ENCODE measurements around the gene TMEM107. TPM values are rescaled to one million over a fixed set of nuclear protein-coding genes. Genes with fewer than 3 reads are reported as not detected.
"Not testable (repeated sequence)": the region's sequence is repeated elsewhere in the genome, so short reads cannot be mapped to it uniquely, and the experiment has no call there.

The TMEM107 gene
- total RNA-seq, 4 donors from 2014 or later: 13.7 to 21.4 (median 19.4) TPM

DNA sequence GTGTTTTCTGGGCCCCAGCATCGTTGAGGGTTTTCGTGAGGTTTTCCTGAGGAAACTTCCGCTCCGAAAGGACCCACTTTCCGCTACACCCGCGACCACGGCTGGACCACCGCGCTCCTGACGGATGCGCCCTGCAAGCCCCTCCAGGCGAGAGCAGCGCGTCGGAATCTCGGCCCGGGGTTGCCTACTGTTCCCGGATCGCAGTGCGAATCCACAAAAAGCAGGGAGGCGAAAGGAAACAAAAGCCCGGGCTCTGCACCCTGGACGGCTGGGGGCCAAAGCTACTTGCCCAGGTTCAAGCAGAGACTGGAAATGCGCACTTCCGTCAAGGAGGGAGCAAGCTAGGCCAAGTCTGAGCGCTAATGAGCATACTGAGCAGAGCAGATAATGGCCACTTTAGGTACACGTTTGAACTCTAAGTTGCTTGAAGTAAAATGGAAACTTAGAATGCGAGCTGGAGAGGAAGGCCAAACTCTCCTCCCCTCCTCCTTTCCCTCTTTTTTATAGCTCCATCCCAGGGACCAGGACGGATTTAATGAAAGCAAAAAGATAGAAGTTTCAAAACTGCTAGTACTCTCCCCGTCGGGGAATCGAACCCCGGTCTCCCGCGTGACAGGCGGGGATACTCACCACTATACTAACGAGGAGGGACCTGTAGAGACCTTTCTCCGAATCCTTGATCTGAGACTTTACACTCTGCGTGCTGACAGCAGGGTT is 45.6 kb upstream of the TMEM107 start:
- TF ChIP-seq POLR2A (IDR thresholded peaks at IDR 0.05): peak in 1 of 2 donors; percentile 8
- peak in 1 of 3 donors; percentile 42 for TF ChIP-seq POLR2AphosphoS5 (IDR thresholded peaks at IDR 0.05)
- TF ChIP-seq, protein P1, sequence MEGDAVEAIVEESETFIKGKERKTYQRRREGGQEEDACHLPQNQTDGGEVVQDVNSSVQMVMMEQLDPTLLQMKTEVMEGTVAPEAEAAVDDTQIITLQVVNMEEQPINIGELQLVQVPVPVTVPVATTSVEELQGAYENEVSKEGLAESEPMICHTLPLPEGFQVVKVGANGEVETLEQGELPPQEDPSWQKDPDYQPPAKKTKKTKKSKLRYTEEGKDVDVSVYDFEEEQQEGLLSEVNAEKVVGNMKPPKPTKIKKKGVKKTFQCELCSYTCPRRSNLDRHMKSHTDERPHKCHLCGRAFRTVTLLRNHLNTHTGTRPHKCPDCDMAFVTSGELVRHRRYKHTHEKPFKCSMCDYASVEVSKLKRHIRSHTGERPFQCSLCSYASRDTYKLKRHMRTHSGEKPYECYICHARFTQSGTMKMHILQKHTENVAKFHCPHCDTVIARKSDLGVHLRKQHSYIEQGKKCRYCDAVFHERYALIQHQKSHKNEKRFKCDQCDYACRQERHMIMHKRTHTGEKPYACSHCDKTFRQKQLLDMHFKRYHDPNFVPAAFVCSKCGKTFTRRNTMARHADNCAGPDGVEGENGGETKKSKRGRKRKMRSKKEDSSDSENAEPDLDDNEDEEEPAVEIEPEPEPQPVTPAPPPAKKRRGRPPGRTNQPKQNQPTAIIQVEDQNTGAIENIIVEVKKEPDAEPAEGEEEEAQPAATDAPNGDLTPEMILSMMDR (IDR thresholded peaks at IDR 0.05): no peak
- 0% methylated on average over 23 of the region's 40 CpGs for WGBS

DNA sequence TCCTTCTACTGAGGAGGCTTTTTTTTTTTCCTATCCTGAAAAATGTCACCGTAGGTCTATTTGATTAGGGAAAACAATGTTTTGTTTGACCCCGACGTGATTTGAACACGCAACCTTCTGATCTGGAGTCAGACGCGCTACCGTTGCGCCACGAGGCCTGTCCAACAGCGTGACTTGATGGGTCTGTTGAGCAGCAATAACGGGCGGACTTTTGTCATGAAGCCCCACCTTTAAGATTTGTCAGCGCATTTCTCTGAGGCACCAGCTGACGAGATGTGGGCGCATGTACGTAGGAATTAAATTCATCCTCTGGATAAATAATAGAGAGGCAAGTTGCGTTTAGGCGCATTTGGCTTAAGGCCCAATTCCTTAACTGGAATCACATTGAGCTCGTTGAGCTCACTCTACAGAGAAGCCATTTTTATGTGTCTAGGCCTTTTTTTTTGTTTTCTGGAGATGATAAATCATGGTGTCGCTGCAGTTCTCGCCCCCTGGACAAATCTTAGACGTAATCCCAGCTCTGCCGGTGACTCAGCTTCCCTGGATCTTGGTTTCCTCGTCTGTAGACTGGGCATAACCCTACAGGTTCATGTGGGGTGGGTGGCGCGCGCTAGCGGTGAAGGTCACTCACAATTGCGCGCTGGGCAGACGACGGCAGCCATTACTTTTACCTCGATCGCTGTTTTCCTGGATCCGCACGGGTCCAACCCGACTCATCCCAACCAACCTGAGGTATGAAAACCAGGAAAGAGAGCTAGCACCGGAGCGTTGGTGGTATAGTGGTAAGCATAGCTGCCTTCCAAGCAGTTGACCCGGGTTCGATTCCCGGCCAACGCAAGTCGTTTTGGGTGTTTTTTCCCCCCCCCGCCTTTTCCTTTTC is 44.8 kb upstream of the TMEM107 start:
- under 1% methylated on average over 45 of the region's 45 CpGs for WGBS
- peaks cover 23% of the 10 kb centered on the region for H3K4me1 ChIP-seq
- TF ChIP-seq EP300 (IDR thresholded peaks at IDR 0.05): no peak
- TF ChIP-seq POLR2AphosphoS5 (IDR thresholded peaks at IDR 0.05): peak in 2 of 3 donors; percentile 61 to 71
- H3K27me3 ChIP-seq: no peaks in the 10 kb centered on the region
- H3K9me3 ChIP-seq: no peaks in the 10 kb centered on the region
- peak overlapping the region; percentile 90 for H3K27ac ChIP-seq
- H3K4me3 ChIP-seq: peak overlapping the region; percentile 59
- no peaks in the 10 kb centered on the region for H3K36me3 ChIP-seq
- peak; percentile 92 to 94 for DNase-seq (ENCODE audit: low spot score in 2 of 2)

More for the DNA sequence above, 45.6 kb upstream of the TMEM107 start:
- H3K27ac ChIP-seq: peak overlapping the region; percentile 90
- H3K9me3 ChIP-seq: no peaks in the 10 kb centered on the region
- peak; percentile 89 to 92 for DNase-seq (ENCODE audit: low spot score in 2 of 2)
- peak overlapping the region; percentile 59 for H3K4me3 ChIP-seq
- no peaks in the 10 kb centered on the region for H3K36me3 ChIP-seq
- no peaks in the 10 kb centered on the region for H3K27me3 ChIP-seq
- H3K4me1 ChIP-seq: peaks cover 24% of the 10 kb centered on the region

DNA sequence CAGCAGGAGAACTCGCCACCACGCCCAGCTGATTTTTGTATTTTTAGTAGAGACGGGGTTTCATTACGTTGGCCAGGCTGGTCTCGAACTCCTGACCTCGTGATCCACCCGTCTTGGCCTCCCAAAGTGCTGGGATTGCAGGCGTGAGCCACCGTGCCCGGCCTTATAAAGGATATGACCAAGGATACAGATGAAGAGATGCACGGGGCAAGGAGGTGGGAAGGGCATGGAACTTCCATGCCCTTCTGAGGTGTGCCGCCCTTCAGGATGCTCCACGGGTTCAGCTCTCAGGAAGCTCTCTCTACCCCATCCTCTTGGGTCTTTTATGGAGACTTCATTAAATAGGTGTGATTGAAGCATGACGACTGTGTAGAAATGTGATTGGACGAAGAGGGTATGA is 37.8 kb upstream of the TMEM107 start:
- DNase-seq (ENCODE audit: low spot score in 2 of 2); H3K27me3 ChIP-seq; H3K27ac ChIP-seq; H3K4me1 ChIP-seq; H3K4me3 ChIP-seq; H3K9me3 ChIP-seq; H3K36me3 ChIP-seq: not testable (repeated sequence)
- 93% methylated on average over 15 of the region's 15 CpGs for WGBS

DNA sequence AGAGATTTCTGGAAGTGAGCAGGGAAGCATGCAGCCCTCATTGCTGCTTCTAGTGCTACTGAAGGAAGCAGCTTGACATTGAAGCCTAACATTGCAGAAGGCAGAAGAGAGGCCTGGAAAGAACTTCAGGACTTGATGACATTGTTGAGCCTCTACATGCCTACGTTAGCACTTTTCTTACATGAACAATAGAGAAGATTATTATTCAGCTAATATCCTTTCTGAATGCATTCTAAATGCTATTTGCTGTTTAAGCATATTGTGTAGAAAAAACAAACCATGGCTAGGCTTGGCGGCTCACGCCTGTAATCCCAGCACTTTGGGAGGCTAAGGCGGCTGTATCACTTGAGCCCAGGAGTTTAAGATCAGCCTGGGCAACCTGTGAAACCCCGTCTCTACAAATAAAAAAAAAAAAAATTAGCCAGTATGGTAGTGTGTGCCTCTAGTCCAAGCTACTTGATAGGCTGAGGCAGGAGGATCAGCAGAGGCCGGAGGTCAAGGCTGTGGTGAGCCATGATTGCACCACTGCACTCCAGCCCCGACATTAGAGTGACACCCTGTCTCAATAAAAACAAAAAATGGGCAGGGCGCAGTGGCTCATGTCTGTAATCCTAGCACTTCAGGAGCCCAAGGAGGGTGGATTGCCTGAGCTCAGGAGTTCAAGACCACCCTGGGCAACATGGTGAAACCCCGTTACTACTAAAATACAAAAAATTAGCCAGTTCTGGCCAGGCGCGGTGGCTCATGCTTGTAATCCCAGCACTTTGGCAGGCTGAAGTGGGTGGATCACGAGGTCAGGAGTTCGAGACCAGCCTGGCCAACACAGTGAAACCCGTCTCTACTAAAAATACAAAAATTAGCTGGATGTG is 36.4 kb upstream of the TMEM107 start:
- Histone ChIP-seq H3K27ac (no peak overlapping the region), H3K9me3 (no peaks in the 10 kb centered on the region), H3K4me1 (peaks cover 10% of the 10 kb centered on the region), H3K4me3 (no peak overlapping the region), H3K27me3 (no peaks in the 10 kb centered on the region), H3K36me3 (no peaks in the 10 kb centered on the region)
- DNase-seq (ENCODE audit: low spot score in 2 of 2): no peak
- TF ChIP-seq, protein P1 (IDR thresholded peaks at IDR 0.05): no peak
- TF ChIP-seq EP300 (IDR thresholded peaks at IDR 0.05) (no peak), POLR2AphosphoS5 (IDR thresholded peaks at IDR 0.05) (no peak)
- 81% methylated on average over 14 of the region's 14 CpGs for WGBS

DNA sequence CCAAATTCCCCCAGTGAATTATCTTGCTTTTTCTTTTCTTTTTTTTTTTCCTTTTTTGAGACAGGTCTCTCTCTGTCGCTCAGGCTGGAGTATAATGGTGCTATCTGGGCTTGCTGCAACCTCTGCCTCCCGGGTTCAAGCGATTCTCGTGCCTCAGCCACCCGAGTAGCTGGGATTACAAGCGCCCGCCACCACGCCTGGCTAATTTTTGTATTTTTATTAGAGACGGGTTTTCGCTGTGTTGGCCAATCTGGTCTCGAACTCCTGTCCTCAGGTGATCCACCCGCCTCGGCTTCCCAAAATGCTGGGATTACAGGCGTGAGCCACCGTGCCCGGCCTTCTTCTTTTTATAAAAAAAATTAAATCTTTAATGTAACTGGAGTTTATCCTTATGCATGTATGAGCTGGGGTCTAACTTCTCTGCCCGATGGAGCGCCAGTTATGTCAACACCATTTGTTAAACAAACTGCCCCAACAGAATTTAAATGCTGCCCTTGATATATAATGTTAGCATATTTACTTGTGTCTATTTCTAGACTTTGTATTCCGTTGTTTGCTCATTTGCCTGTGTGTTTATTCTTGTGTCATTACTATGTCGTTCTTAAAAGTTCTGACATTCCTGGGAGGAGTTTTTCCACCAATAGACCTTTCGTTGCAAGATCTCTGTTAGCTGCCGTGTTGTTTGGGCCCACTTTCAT is 34.7 kb upstream of the TMEM107 start:
- Histone ChIP-seq H3K27ac (peak overlapping the region; percentile 74), H3K27me3 (no peaks in the 10 kb centered on the region), H3K36me3 (no peaks in the 10 kb centered on the region), H3K9me3 (no peaks in the 10 kb centered on the region), H3K4me1 (peaks cover 12% of the 10 kb centered on the region), H3K4me3 (peak overlapping the region; percentile 57)
- no peak for DNase-seq (ENCODE audit: low spot score in 2 of 2)
- WGBS: 19% methylated on average over 22 of the region's 22 CpGs
- TF ChIP-seq, protein P1 (IDR thresholded peaks at IDR 0.05): no peak
- no peak for TF ChIP-seq POLR2AphosphoS5 (IDR thresholded peaks at IDR 0.05)
- TF ChIP-seq EP300 (IDR thresholded peaks at IDR 0.05): no peak
- no peak for TF ChIP-seq POLR2A (IDR thresholded peaks at IDR 0.05)
